Neural cell (in vitro differentiated cells): ENCODE measurements around the gene DONSON. TPM values are rescaled to one million over a fixed set of nuclear protein-coding genes. Genes with fewer than 3 reads are reported as not detected.

Source experiments
- H2AFZ ChIP-seq: fragments of 200-600, 300-800 bp; sonication (generic), shearing (Covaris generic); 2 replicates; pipeline ENCODE4 v1.6.0; 2014; ENCODE audit warnings: low read depth, mild to moderate bottlenecking, antibody characterized with exemption, low read length, moderate library complexity
- H3F3A ChIP-seq: fragments of 200-600 bp; shearing (Covaris generic); 2 replicates; pipeline ENCODE4 v1.6.1; 2016; ENCODE audit warnings: mild to moderate bottlenecking, moderate library complexity, mixed read lengths, antibody characterized with exemption, low read length; ENCODE audit not compliant: insufficient read depth, poor library complexity, severe bottlenecking
- H3K27ac ChIP-seq: fragments of 200-600, 300-800 bp; sonication (generic), shearing (Covaris generic); 2 replicates; pipeline ENCODE4 v1.5.1; 2014; ENCODE audit warnings: mild to moderate bottlenecking, low read length, moderate library complexity
- H3K27me3 ChIP-seq: fragments of 300-800, 200-600 bp; sonication (generic), shearing (Covaris generic); 2 replicates; pipeline ENCODE4 v1.6.0; 2014; ENCODE audit warnings: mild to moderate bottlenecking, low read depth, low read length, moderate library complexity; ENCODE audit not compliant: insufficient read depth
- H3K36me3 ChIP-seq: fragments of 300-800, 200-600 bp; sonication (generic), shearing (Covaris generic); 2 replicates; pipeline ENCODE4 v1.5.1; 2014; ENCODE audit warnings: mild to moderate bottlenecking, antibody characterized with exemption, low read length, moderate library complexity; ENCODE audit not compliant: insufficient read depth
- H3K4me2 ChIP-seq: fragments of 300-800, 200-600 bp; sonication (generic), shearing (Covaris generic); 2 replicates; pipeline ENCODE4 v1.6.0; 2014; ENCODE audit warnings: mild to moderate bottlenecking, low read length
- H3K4me3 ChIP-seq: fragments of 300-800, 200-600 bp; sonication (generic), shearing (Covaris generic); 2 replicates; pipeline ENCODE4 v1.5.1; 2014; ENCODE audit warnings: mild to moderate bottlenecking, low read length, moderate library complexity
- H3K79me2 ChIP-seq: fragments of 200-600 bp; shearing (Covaris generic); replicated peaks from 2 replicates; pipeline ENCODE4 v1.6.0; 2014; ENCODE audit warnings: mild to moderate bottlenecking, low read length, moderate library complexity; ENCODE audit not compliant: insufficient read depth
- H3K9ac ChIP-seq: fragments of 300-800, 200-600 bp; sonication (generic), shearing (Covaris generic); 2 replicates; pipeline ENCODE4 v1.6.1; 2016; ENCODE audit warnings: mild to moderate bottlenecking, low read length, mixed read lengths
- H3K9me2 ChIP-seq: fragments of 200-600 bp; shearing (Covaris generic); 2 replicates; pipeline ENCODE4 v1.6.1; 2016; ENCODE audit warnings: mild to moderate bottlenecking, low read length, mixed read lengths; ENCODE audit not compliant: insufficient read depth
- H3K9me3 ChIP-seq: fragments of 200-600, 300-800 bp; sonication (generic), shearing (Covaris generic); 2 replicates; pipeline ENCODE4 v1.6.1; 2016; ENCODE audit warnings: mild to moderate bottlenecking, mixed run types, low read length, moderate library complexity, mixed read lengths
- H4K20me1 ChIP-seq: fragments of 200-600 bp; shearing (Covaris generic); 2 replicates; pipeline ENCODE4 v1.6.1; 2016; ENCODE audit warnings: mild to moderate bottlenecking, mixed run types; ENCODE audit not compliant: insufficient read depth
- EP300 ChIP-seq: fragments of 450-650 bp; conservative IDR thresholded peaks from 2 replicates; pipeline ENCODE4 v1.6.1; 2014; ENCODE audit warnings: antibody characterized with exemption, mild to moderate bottlenecking, moderate library complexity; ENCODE audit not compliant: poor library complexity, severe bottlenecking
- EZH2 ChIP-seq: fragments of 200-600, 300-800 bp; shearing (Covaris generic), sonication (generic); IDR thresholded peaks from 2 replicates; pipeline ENCODE4 v1.6.1; 2014; ENCODE audit warnings: antibody characterized with exemption, low read length, borderline replicate concordance, mild to moderate bottlenecking; ENCODE audit not compliant: insufficient read depth, poor library complexity, severe bottlenecking
- MXI1 ChIP-seq: fragments of 450-650 bp; conservative IDR thresholded peaks from 2 replicates; pipeline ENCODE4 v1.6.1; 2014; ENCODE audit warnings: antibody characterized with exemption, mild to moderate bottlenecking; ENCODE audit not compliant: poor library complexity, severe bottlenecking
- POLR2AphosphoS5 ChIP-seq: IDR thresholded peaks from 2 replicates; pipeline ENCODE4 v1.6.1; 2012
- RAD21 ChIP-seq: fragments of 450-650 bp; conservative IDR thresholded peaks from 2 replicates; pipeline ENCODE4 v1.6.1; 2014; ENCODE audit warnings: antibody characterized with exemption, mild to moderate bottlenecking, moderate library complexity
- SMC3 ChIP-seq: fragments of 450-650 bp; conservative IDR thresholded peaks from 2 replicates; pipeline ENCODE4 v1.6.1; 2014; ENCODE audit warnings: antibody characterized with exemption, mild to moderate bottlenecking, moderate library complexity; ENCODE audit not compliant: poor library complexity
- TAF1 ChIP-seq: IDR thresholded peaks from 2 replicates; pipeline ENCODE4 v1.6.1; 2012; ENCODE audit warnings: low read depth
- polyA plus RNA-seq: library from polyadenylated mRNA; depleted of rRNA; stranded (reverse); fragments of >200 nt; gene quantifications from 2 replicates; pipeline ENCODE4 v1.2.3, GENCODE V29; 2014
- TF ChIP-seq, protein P1 (sequence below): IDR thresholded peaks from 2 replicates; pipeline ENCODE4 v1.6.1; 2012; ENCODE audit warnings: borderline replicate concordance
- TF ChIP-seq, protein P2 (sequence below): fragments of 450-650 bp; IDR thresholded peaks from 2 replicates; pipeline ENCODE4 v1.5.1; 2014; ENCODE audit warnings: antibody characterized with exemption, mild to moderate bottlenecking, moderate library complexity; ENCODE audit not compliant: poor library complexity, severe bottlenecking

The DONSON gene
- polyA plus RNA-seq, 1 donor from 2014 or later: 46.2 TPM

DNA sequence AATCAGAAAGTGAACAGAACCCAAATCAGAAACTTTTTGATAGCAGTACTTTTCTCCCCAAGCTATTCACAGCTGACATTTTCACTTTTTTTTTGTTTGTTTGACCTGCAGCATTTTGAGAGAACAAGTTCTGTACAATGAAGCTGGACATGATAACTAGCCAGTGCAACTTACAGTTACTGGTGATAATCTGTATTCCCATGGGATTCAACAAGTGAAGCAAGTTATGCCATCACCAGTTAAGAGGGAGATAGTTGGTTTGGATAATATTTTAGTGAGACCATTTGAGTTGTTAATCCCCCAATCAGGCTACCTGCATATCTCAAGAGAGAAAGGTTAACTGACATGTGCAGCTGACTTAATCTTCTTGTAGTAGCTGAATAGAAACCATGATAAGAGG is 27.5 kb downstream of the DONSON start (continued):
- no peak for TF ChIP-seq RAD21

DNA sequence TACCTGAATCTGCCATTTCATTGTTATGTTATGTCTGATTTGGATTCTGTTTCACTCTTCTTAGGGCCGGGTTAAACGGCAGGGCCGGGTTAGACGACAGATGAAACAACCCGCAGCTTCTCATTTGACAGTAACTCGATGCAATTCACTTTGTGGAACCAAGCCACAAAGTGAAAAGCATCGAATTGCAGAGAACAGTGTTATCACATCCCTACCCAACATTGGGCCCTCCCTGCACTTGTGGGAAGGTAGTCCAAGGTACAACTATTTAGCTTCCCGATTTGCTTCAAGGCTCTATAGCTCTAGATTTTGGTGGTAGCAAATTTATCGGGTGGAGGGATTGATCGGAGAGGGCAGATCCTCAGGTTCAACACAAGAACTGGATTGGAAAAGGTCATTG is 28.7 kb downstream of the DONSON start:
- H3K9me2 ChIP-seq: no peaks in the 10 kb centered on the region
- H3K4me3 ChIP-seq: no peak overlapping the region
- H3K79me2 ChIP-seq: peaks cover 38% of the 10 kb centered on the region
- no peaks in the 10 kb centered on the region for H3K27me3 ChIP-seq
- no peaks in the 10 kb centered on the region for H4K20me1 ChIP-seq
- no peaks in the 10 kb centered on the region for H3K9me3 ChIP-seq
- no peak overlapping the region for H3K9ac ChIP-seq
- no peak overlapping the region for H3K27ac ChIP-seq
- no peak overlapping the region for H3K4me2 ChIP-seq
- TF ChIP-seq EP300: no peak
- TF ChIP-seq RAD21: no peak
- TF ChIP-seq TAF1: no peak
- TF ChIP-seq SMC3: no peak
- TF ChIP-seq, protein P1, sequence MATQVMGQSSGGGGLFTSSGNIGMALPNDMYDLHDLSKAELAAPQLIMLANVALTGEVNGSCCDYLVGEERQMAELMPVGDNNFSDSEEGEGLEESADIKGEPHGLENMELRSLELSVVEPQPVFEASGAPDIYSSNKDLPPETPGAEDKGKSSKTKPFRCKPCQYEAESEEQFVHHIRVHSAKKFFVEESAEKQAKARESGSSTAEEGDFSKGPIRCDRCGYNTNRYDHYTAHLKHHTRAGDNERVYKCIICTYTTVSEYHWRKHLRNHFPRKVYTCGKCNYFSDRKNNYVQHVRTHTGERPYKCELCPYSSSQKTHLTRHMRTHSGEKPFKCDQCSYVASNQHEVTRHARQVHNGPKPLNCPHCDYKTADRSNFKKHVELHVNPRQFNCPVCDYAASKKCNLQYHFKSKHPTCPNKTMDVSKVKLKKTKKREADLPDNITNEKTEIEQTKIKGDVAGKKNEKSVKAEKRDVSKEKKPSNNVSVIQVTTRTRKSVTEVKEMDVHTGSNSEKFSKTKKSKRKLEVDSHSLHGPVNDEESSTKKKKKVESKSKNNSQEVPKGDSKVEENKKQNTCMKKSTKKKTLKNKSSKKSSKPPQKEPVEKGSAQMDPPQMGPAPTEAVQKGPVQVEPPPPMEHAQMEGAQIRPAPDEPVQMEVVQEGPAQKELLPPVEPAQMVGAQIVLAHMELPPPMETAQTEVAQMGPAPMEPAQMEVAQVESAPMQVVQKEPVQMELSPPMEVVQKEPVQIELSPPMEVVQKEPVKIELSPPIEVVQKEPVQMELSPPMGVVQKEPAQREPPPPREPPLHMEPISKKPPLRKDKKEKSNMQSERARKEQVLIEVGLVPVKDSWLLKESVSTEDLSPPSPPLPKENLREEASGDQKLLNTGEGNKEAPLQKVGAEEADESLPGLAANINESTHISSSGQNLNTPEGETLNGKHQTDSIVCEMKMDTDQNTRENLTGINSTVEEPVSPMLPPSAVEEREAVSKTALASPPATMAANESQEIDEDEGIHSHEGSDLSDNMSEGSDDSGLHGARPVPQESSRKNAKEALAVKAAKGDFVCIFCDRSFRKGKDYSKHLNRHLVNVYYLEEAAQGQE: no peak
- no peak for TF ChIP-seq MXI1
- TF ChIP-seq, protein P2, sequence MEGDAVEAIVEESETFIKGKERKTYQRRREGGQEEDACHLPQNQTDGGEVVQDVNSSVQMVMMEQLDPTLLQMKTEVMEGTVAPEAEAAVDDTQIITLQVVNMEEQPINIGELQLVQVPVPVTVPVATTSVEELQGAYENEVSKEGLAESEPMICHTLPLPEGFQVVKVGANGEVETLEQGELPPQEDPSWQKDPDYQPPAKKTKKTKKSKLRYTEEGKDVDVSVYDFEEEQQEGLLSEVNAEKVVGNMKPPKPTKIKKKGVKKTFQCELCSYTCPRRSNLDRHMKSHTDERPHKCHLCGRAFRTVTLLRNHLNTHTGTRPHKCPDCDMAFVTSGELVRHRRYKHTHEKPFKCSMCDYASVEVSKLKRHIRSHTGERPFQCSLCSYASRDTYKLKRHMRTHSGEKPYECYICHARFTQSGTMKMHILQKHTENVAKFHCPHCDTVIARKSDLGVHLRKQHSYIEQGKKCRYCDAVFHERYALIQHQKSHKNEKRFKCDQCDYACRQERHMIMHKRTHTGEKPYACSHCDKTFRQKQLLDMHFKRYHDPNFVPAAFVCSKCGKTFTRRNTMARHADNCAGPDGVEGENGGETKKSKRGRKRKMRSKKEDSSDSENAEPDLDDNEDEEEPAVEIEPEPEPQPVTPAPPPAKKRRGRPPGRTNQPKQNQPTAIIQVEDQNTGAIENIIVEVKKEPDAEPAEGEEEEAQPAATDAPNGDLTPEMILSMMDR: no peak
- no peak for TF ChIP-seq POLR2AphosphoS5
- no peak for TF ChIP-seq EZH2
- H3K36me3 ChIP-seq: peaks cover 12% of the 10 kb centered on the region
- no peaks in the 10 kb centered on the region for H3F3A ChIP-seq
- H2AFZ ChIP-seq: no peak overlapping the region

DNA sequence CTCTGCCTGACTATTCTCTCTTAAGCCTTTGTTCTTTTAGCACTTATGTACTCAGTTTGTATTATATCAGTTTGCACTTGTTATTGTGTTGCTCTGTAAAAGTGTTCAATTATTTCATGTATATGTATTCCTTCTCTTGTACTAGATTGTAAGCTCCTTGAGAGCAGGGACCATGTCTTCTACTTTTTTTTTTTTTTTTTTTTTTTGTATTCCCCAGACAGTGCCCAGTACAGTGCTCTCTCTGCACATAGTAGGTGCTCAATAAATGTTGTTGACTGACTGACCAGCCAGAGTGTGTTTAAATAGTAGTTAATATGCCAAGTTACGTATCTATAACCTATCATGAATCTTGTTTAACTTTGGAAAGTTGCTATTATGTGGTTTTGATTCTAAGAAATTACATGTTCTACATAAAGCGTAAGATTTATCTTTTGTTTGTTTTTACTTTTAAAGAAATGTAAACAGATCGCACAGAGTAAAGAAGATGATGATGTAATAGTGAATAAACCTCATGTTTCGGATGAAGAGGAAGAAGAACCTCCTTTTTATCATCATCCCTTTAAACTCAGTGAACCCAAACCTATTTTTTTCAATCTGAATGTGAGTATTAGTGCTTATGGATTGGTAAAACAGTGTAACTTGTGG is 29.6 kb downstream of the DONSON start:
- Histone ChIP-seq H4K20me1 (no peaks in the 10 kb centered on the region), H3K27me3 (no peaks in the 10 kb centered on the region), H3K4me2 (no peak overlapping the region), H2AFZ (no peak overlapping the region), H3K9me2 (no peaks in the 10 kb centered on the region), H3K27ac (no peak overlapping the region), H3K9ac (no peak overlapping the region), H3K4me3 (no peak overlapping the region), H3F3A (no peaks in the 10 kb centered on the region), H3K9me3 (no peaks in the 10 kb centered on the region), H3K36me3 (peaks cover 12% of the 10 kb centered on the region), H3K79me2 (peaks cover 45% of the 10 kb centered on the region)
- TF ChIP-seq, protein P2: no peak
- no peak for TF ChIP-seq EP300
- no peak for TF ChIP-seq MXI1
- no peak for TF ChIP-seq EZH2
- no peak for TF ChIP-seq TAF1
